GM12878 (cell line): Measurements from ENCODE around the gene TRPV3. TPM values are rescaled to one million over a fixed set of nuclear protein-coding genes. Genes with fewer than 3 reads are reported as not detected.

Source experiments
- ATAC-seq: fragments of 200-7000 bp; cut with Tn5 transposase; 3 replicates; pipeline ENCODE4 v1.9.1; 2020; ENCODE audit warnings: mild to moderate bottlenecking, moderate library complexity
- BruUV-seq: library from RNA; stranded (reverse); fragments of 400-500 nt; replicated peaks from 2 replicates; lab custom pipeline; 2021; lab: Mats Ljungman, UMichigan
- CTCF ChIA-PET: fragments of 300-600 bp; sonication (Branson Sonifier 250); formaldehyde crosslinking; extraction: SDS; loops from one replicate; lab custom pipeline; 2021; ENCODE audit warnings: inconsistent platforms; lab: Yijun Ruan, JAX
- POLR2A ChIA-PET: fragments of 350-600 bp; formaldehyde crosslinking; extraction: SDS; loops from one replicate; lab custom pipeline; 2021; ENCODE audit warnings: inconsistent platforms; lab: Charles Lee
- RAD21 ChIA-PET: fragments of 300-600 bp; sonication (Branson Sonifier 250); formaldehyde crosslinking; loops from one replicate; lab custom pipeline; 2023; ENCODE audit warnings: antibody characterized with exemption; ENCODE audit not compliant: unreplicated experiment; lab: Charles Lee
- SMC1A ChIA-PET: fragments of 300-600 bp; sonication (Branson Sonifier 250); formaldehyde crosslinking; loops from one replicate; lab custom pipeline; 2023; ENCODE audit not compliant: unreplicated experiment, uncharacterized antibody; lab: Charles Lee
- DNase-seq: peaks from one replicate; pipeline ENCODE4 v3.0.0-alpha.2; 2011; ENCODE audit warnings: low read depth, low spot score
- FAIRE-seq: peaks from 3 replicates; lab custom pipeline; 2011; peaks lifted over from hg19 to GRCh38; lab: Jason Lieb, UNC
- H2AFZ ChIP-seq: 2 replicates; pipeline ENCODE4 v1.6.0; 2011; ENCODE audit warnings: low read depth, low read length, control low read depth; ENCODE audit not compliant: control insufficient read depth
- H3K27ac ChIP-seq: 2 replicates; pipeline ENCODE4 v1.5.1; 2011; ENCODE audit warnings: control low read depth; ENCODE audit not compliant: control insufficient read depth, insufficient read depth
- H3K27me3 ChIP-seq, 2 experiments: replicated peaks in 1 of 2; 2 replicates each; pipeline versions ENCODE4 v1.6.0 to v1.6.1; 2011; ENCODE audit warnings: low read length in 1 of 2; ENCODE audit not compliant: control insufficient read depth in 2 of 2, insufficient read depth in 2 of 2
- H3K36me3 ChIP-seq, 2 experiments: 2 replicates each; pipeline ENCODE4 v1.5.1; 2011; ENCODE audit warnings: low read length in 1 of 2; ENCODE audit not compliant: control insufficient read depth in 2 of 2, insufficient read depth in 2 of 2
- H3K4me1 ChIP-seq: 2 replicates; pipeline ENCODE4 v1.6.1; 2011; ENCODE audit warnings: mild to moderate bottlenecking, low read length, moderate library complexity, mixed read lengths; ENCODE audit not compliant: control insufficient read depth, insufficient read depth
- H3K4me2 ChIP-seq: 2 replicates; pipeline ENCODE4 v1.6.0; 2011; ENCODE audit warnings: control low read depth; ENCODE audit not compliant: control insufficient read depth, insufficient read depth
- H3K4me3 ChIP-seq: fragments of 200-600 bp; sonication (generic); 2 replicates; pipeline ENCODE4 v1.5.1; 2016
- H3K79me2 ChIP-seq: 2 replicates; pipeline ENCODE4 v1.6.0; 2011; ENCODE audit warnings: low read length; ENCODE audit not compliant: control insufficient read depth, insufficient read depth
- H3K9ac ChIP-seq: 2 replicates; pipeline ENCODE4 v1.8.0; 2011; ENCODE audit warnings: low read length, control low read depth, mixed read lengths; ENCODE audit not compliant: control insufficient read depth, insufficient read depth
- H3K9me3 ChIP-seq: replicated peaks from 3 replicates; pipeline ENCODE4 v1.5.1; 2011; ENCODE audit warnings: mild to moderate bottlenecking, low read length; ENCODE audit not compliant: control insufficient read depth, insufficient read depth
- H4K20me1 ChIP-seq: 2 replicates; pipeline ENCODE4 v1.6.0; 2011; ENCODE audit not compliant: control insufficient read depth, insufficient read depth
- BCL11A ChIP-seq: IDR thresholded peaks from 2 replicates; pipeline ENCODE4 v1.6.1; 2011; ENCODE audit warnings: low read depth, low read length
- CBX3 ChIP-seq: fragments of 200-600 bp; sonication (generic); IDR thresholded peaks from 2 replicates; pipeline ENCODE4 v1.6.1; 2016; ENCODE audit warnings: low read depth, borderline replicate concordance
- ETV6 ChIP-seq, 2 experiments: fragments of 450-650 bp in 1 of 2; IDR thresholded peaks in 1 of 2; conservative IDR thresholded peaks in 1 of 2; 2 replicates each; pipeline ENCODE4 v1.6.1; 2014; ENCODE audit warnings: antibody characterized with exemption in 1 of 2, borderline replicate concordance in 1 of 2, low read depth in 1 of 2, mild to moderate bottlenecking in 1 of 2, moderate library complexity in 1 of 2
- FOXM1 ChIP-seq: IDR thresholded peaks from 2 replicates; pipeline ENCODE4 v1.6.1; 2012; ENCODE audit warnings: low read depth, mild to moderate bottlenecking, inconsistent platforms, low read length, moderate library complexity
- HDAC2 ChIP-seq: fragments of 200-600 bp; sonication (generic); IDR thresholded peaks from 2 replicates; pipeline ENCODE4 v1.6.1; 2017
- PML ChIP-seq: IDR thresholded peaks from 2 replicates; pipeline ENCODE4 v1.6.1; 2012; ENCODE audit warnings: low read length, inconsistent platforms
- RB1 ChIP-seq: fragments of 450-650 bp; formaldehyde crosslinking; IDR thresholded peaks from 2 replicates; pipeline ENCODE4 v1.6.1; 2017; ENCODE audit warnings: mild to moderate bottlenecking, borderline replicate concordance
- SUPT20H ChIP-seq: IDR thresholded peaks from 2 replicates; pipeline ENCODE4 v1.6.1; 2011; ENCODE audit warnings: low read depth, mild to moderate bottlenecking, low read length, moderate library complexity, borderline replicate concordance; ENCODE audit not compliant: control insufficient read depth
- TCF12 ChIP-seq: IDR thresholded peaks from 2 replicates; pipeline ENCODE4 v1.6.1; 2011; ENCODE audit warnings: low read depth, mild to moderate bottlenecking, low read length
- TCF3 ChIP-seq: IDR thresholded peaks from 2 replicates; pipeline ENCODE4 v1.6.1; 2012; ENCODE audit warnings: low read depth, mild to moderate bottlenecking, low read length, borderline replicate concordance; ENCODE audit not compliant: insufficient read depth
- ZNF207 ChIP-seq: fragments of 450-650 bp; IDR thresholded peaks from 2 replicates; pipeline ENCODE4 v1.6.1; 2014; ENCODE audit warnings: antibody characterized with exemption, mild to moderate bottlenecking, borderline replicate concordance
- WGBS: methylation state at CpG from one replicate; pipeline ENCODE4 v1.1.6; 2016; ENCODE audit warnings: low lambda C conversion rate; ENCODE audit not compliant: insufficient replicate concordance, insufficient coverage; ENCODE audit errors: missing lambda C conversion rate; 5-methylcytosine and 5-hydroxymethylcytosine counted together
- in situ Hi-C: fragments of 300-500 bp; cut with MboI; formaldehyde crosslinking; loops from 9 replicates; pipeline ENCODE4 v1.14.3; 2018; ENCODE audit warnings: mixed read lengths
- intact Hi-C: fragments of 100-400 bp; cut with micrococcal nuclease; formaldehyde crosslinking; loops from one replicate; pipeline ENCODE4 v1.14.2; 2022; ENCODE audit not compliant: unreplicated experiment
- polyA plus RNA-seq, 11 experiments: library from polyadenylated mRNA; depleted of rRNA in 4 of 11; unstranded in 6 of 11; stranded (reverse) in 5 of 11; fragments of >200 nt; fragmentation: Nextera tagmentation in 4 of 11; fragmentation: Illumina TruSeq in 1 of 11; extraction: Ambion mirVana in 4 of 11; extraction: Trizol in 1 of 11; gene quantifications; 1 replicate in 1 of 11; 2 replicates in 10 of 11; pipeline versions ENCODE4 v1.2.1 to v1.2.3, GENCODE V29; 2011 to 2016; ENCODE audit warnings: inconsistent platforms in 2 of 11, missing spikeins in 2 of 11, low read depth in 1 of 11
- total RNA-seq, 4 experiments: library from RNA; depleted of rRNA in 3 of 4; stranded (reverse); fragments of >200 nt in 3 of 4; fragmentation: Illumina TruSeq in 1 of 4; extraction: Trizol in 1 of 4; gene quantifications; 2 replicates each; pipeline versions ENCODE4 v1.2.1 to v1.2.3, GENCODE V29; 2013 to 2021
- TF ChIP-seq, protein P1 (sequence below): fragments of 450-650 bp; IDR thresholded peaks from 2 replicates; pipeline ENCODE4 v1.6.1; 2017; ENCODE audit warnings: mild to moderate bottlenecking
- TF ChIP-seq, protein P2 (sequence below): IDR thresholded peaks from 2 replicates; pipeline ENCODE4 v1.6.1; 2011; ENCODE audit warnings: low read depth, mild to moderate bottlenecking, low read length, moderate library complexity, borderline replicate concordance; ENCODE audit errors: extremely low read depth

Gene TRPV3
- total and polyA plus RNA-seq, 10 of the 15 experiments (the other 5 are each of a cell fraction or from before 2014, with no cell fraction given): 0.52 to 12.0 (median 2.7) TPM

GRCh38 chr17:3572231-3572630 is 14.6 kb upstream of the TRPV3 start:
- no peaks in the 10 kb centered on the region for H4K20me1 ChIP-seq
- no peak for DNase-seq
- RAD21 ChIA-PET: interaction anchor here (0.9 kb wide), 1 partner anchor 10 kb away, joined by 4 read pairs; no protein-coding TSS in a partner anchor
- H3K36me3 ChIP-seq: no peaks in the 10 kb centered on the region; a peak in 1 of 4 replicates
- in situ Hi-C loops: no loop called here
- no peaks in the 10 kb centered on the region for H3K79me2 ChIP-seq
- H3K4me1 ChIP-seq: no peaks in the 10 kb centered on the region
- H3K9ac ChIP-seq: no peak overlapping the region
- H3K4me2 ChIP-seq: no peak overlapping the region
- no peak overlapping the region for H3K4me3 ChIP-seq
- FAIRE-seq: no peak
- H2AFZ ChIP-seq: no peak overlapping the region
- intact Hi-C loops: no loop called here
- POLR2A ChIA-PET: interaction anchor here (0.7 kb wide), 1 partner anchor 388 kb away, joined by 7 read pairs; no protein-coding TSS in a partner anchor
- SMC1A ChIA-PET: no interaction called here
- ATAC-seq: no peak
- CTCF ChIA-PET: interaction anchor here (1.0 kb wide), 1 partner anchor 30 kb away, joined by 3 read pairs; no protein-coding TSS in a partner anchor
- no peaks in the 10 kb centered on the region for H3K27me3 ChIP-seq
- H3K9me3 ChIP-seq: no peaks in the 10 kb centered on the region
- no TSS peak for BruUV-seq
- WGBS: 82% methylated on average over 7 of the region's 7 CpGs
- no peak for TF ChIP-seq ETV6 (conservative IDR thresholded peaks at IDR 0.05 in 1 of 2, IDR thresholded peaks at IDR 0.05 in 1 of 2; ENCODE audit: borderline replicate concordance in 1 of 2, low read depth in 1 of 2)
- TF ChIP-seq FOXM1: no peak
- TF ChIP-seq PML: no peak
- TF ChIP-seq BCL11A: no peak
- TF ChIP-seq, protein P1, sequence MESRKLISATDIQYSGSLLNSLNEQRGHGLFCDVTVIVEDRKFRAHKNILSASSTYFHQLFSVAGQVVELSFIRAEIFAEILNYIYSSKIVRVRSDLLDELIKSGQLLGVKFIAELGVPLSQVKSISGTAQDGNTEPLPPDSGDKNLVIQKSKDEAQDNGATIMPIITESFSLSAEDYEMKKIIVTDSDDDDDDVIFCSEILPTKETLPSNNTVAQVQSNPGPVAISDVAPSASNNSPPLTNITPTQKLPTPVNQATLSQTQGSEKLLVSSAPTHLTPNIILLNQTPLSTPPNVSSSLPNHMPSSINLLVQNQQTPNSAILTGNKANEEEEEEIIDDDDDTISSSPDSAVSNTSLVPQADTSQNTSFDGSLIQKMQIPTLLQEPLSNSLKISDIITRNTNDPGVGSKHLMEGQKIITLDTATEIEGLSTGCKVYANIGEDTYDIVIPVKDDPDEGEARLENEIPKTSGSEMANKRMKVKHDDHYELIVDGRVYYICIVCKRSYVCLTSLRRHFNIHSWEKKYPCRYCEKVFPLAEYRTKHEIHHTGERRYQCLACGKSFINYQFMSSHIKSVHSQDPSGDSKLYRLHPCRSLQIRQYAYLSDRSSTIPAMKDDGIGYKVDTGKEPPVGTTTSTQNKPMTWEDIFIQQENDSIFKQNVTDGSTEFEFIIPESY: no peak
- TF ChIP-seq, protein P2, sequence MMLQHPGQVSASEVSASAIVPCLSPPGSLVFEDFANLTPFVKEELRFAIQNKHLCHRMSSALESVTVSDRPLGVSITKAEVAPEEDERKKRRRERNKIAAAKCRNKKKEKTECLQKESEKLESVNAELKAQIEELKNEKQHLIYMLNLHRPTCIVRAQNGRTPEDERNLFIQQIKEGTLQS: no peak
- no peak for TF ChIP-seq TCF3
- TF ChIP-seq HDAC2: no peak
- no peak for TF ChIP-seq CBX3
- TF ChIP-seq TCF12: no peak
- no peak for TF ChIP-seq ZNF207
- no peak for TF ChIP-seq RB1
- no peak for TF ChIP-seq SUPT20H
- H3K27ac ChIP-seq: no peak overlapping the region
